Colonic mucosa (tissue), 4 donors: ENCODE results near the gene H6PD. TPM values are rescaled to one million over a fixed set of nuclear protein-coding genes. Genes with fewer than 3 reads are reported as not detected.

ENCODE experiments used
- DNase-seq: peaks from one replicate; pipeline ENCODE4 v3.0.0-alpha.2; 2020
- H3K27ac ChIP-seq: fragments of 200-600 bp; one replicate; pipeline ENCODE4 v1.8.0; 2021
- H3K27me3 ChIP-seq: fragments of 200-600 bp; one replicate; pipeline ENCODE4 v1.8.0; 2021
- H3K36me3 ChIP-seq: fragments of 200-600 bp; one replicate; pipeline ENCODE4 v1.8.0; 2021
- H3K4me1 ChIP-seq: fragments of 200-600 bp; one replicate; pipeline ENCODE4 v1.8.0; 2021; ENCODE audit warnings: mild to moderate bottlenecking
- H3K4me3 ChIP-seq: fragments of 200-600 bp; one replicate; pipeline ENCODE4 v1.8.0; 2021
- H3K9ac ChIP-seq, 2 donors: one replicate each; pipeline ENCODE4 v1.7.0; 2013; ENCODE audit warnings: control low read depth in 2 of 2, low read depth in 2 of 2, low read length in 2 of 2
- H3K9me3 ChIP-seq: fragments of 200-600 bp; one replicate; pipeline ENCODE4 v1.8.0; 2021
- CTCF ChIP-seq: fragments of 200-600 bp; IDR thresholded peaks from one replicate; pipeline ENCODE4 v1.8.0; 2022; ENCODE audit warnings: antibody characterized with exemption, mild to moderate bottlenecking
- intact Hi-C: fragments of 100-400 bp; cut with DNase I; formaldehyde crosslinking; loops from one replicate; pipeline ENCODE4 v1.14.1; 2022
- total RNA-seq, 2 donors: library from RNA; stranded (reverse); fragmentation: NEBNext Ultra II Directional in 1 of 2; extraction: Animal tissue kit (Norgen Biotek cat#: 25700) in 1 of 2; gene quantifications; one replicate each; pipeline ENCODE4 v1.2.1, GENCODE V29; 2021
- donor health status: healthy.
- donor health status: DM: no; HTN: no; CAD: no.
- donor health status: DM: no; HTN: no; CAD: no.

The H6PD gene
- total RNA-seq, 2 donors from 2014 or later, result 20.8 to 24.7 TPM

GRCh38 chr1:9207715-9208114 lies 26.9 kb upstream of the H6PD start:
- TF ChIP-seq CTCF, result no peak
- no peak for DNase-seq

GRCh38 chr1:9211291-9211811 lies 23.2 kb upstream of the H6PD start:
- H3K36me3 ChIP-seq, result no peaks in the 10 kb centered on the region
- intact Hi-C loops, result no loop called here
- TF ChIP-seq CTCF, result no peak
- H3K9me3 ChIP-seq, result no peaks in the 10 kb centered on the region
- H3K4me3 ChIP-seq, result no peak overlapping the region
- H3K4me1 ChIP-seq, result no peaks in the 10 kb centered on the region
- no peak overlapping the region for H3K9ac ChIP-seq
- no peak for DNase-seq
- no peak overlapping the region for H3K27ac ChIP-seq
- no peaks in the 10 kb centered on the region for H3K27me3 ChIP-seq

More at GRCh38 chr1:9207715-9208114, 26.9 kb upstream of the H6PD start:
- H3K27me3 ChIP-seq, result peaks cover 9% of the 10 kb centered on the region
- H3K4me1 ChIP-seq, result no peaks in the 10 kb centered on the region
- H3K27ac ChIP-seq, result no peak overlapping the region
- H3K36me3 ChIP-seq, result no peaks in the 10 kb centered on the region
- no peaks in the 10 kb centered on the region for H3K9me3 ChIP-seq
- no peak overlapping the region for H3K4me3 ChIP-seq
- intact Hi-C loops, result loop anchor here (10.0 kb wide), 1 partner anchor 293 kb away; no protein-coding TSS in a partner anchor
- no peak overlapping the region for H3K9ac ChIP-seq

- Histone ChIP-seq H3K4me3 (no peak overlapping the region), H3K9ac (no peak overlapping the region), H3K36me3 (no peaks in the 10 kb centered on the region), H3K27ac (no peak overlapping the region), H3K9me3 (no peaks in the 10 kb centered on the region), H3K4me1 (no peaks in the 10 kb centered on the region), H3K27me3 (no peaks in the 10 kb centered on the region)
- no peak for DNase-seq
- no peak for TF ChIP-seq CTCF
- intact Hi-C loops, result no loop called here
These were observed 21.8 kb upstream of the H6PD start for GRCh38 chr1:9212735-9213134.

DNA sequence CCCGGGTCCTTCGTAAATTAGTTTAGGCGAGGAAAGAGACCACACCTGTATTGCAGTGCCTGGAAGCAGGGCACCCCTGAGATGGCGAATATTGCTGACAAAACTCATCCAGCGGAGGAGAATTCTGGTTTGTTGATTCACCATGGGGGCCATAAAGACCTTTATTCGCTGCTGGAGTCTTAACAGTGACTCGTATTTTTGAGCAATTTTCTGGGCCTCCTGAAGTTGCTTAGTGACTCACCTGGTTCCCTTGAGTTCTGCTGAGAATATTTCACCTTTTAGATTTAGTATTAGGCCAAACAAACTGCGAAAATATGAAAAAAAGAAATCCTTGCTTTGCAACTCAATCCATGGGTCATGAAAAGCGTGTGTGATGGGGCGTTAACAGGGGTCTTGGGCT lies 20.6 kb upstream of the H6PD start:
- no peak overlapping the region for H3K27ac ChIP-seq
- no peak for DNase-seq
- no peak for TF ChIP-seq CTCF
- H3K9me3 ChIP-seq, result no peaks in the 10 kb centered on the region
- no peak overlapping the region for H3K9ac ChIP-seq
- no peak overlapping the region for H3K4me3 ChIP-seq
- H3K36me3 ChIP-seq, result no peaks in the 10 kb centered on the region
- intact Hi-C loops, result no loop called here
- H3K27me3 ChIP-seq, result no peaks in the 10 kb centered on the region
- H3K4me1 ChIP-seq, result no peaks in the 10 kb centered on the region

- H3K4me1 ChIP-seq, result no peaks in the 10 kb centered on the region
- intact Hi-C loops, result no loop called here
- no peak overlapping the region for H3K4me3 ChIP-seq
- no peaks in the 10 kb centered on the region for H3K27me3 ChIP-seq
- H3K9ac ChIP-seq, result no peak overlapping the region
- DNase-seq, result no peak
- H3K27ac ChIP-seq, result no peak overlapping the region
- no peaks in the 10 kb centered on the region for H3K9me3 ChIP-seq
- H3K36me3 ChIP-seq, result no peaks in the 10 kb centered on the region
- TF ChIP-seq CTCF, result no peak
These were observed 15.7 kb upstream of the H6PD start for GRCh38 chr1:9218917-9219316.
